ENCODE results near the gene DHRS4.

Gene DHRS4

DNA sequence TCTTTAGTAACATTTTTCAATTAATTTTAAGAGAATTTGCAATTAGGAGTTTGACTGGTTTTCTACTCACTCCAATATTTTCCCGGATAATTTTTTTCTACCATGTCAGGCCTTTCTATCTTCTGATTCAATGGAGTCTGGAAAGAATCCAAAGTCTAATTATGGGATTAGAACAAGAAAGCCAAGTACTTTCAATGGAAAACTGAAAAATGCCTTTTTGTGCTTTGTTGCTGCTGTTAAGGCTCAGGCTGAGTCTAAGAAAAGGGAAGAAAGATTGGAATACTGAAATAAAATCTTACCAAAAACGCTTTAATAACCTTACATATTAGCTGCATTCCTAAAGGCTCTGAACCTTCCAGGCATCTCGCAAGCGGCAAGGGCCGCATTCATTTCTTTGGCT, 24.4 kb upstream of the DHRS4 start:
- Histone ChIP-seq H2AFZ (ENCODE audit: low read depth, low read length, severe bottlenecking) (no peak overlapping the region), H3K9me3 (ENCODE audit: insufficient read depth, low read length) (no peaks in the 10 kb centered on the region), H3K9me2 (replicated peaks; ENCODE audit: insufficient read depth, low read length) (no peaks in the 10 kb centered on the region), H3K9ac (ENCODE audit: low read length) (no peak overlapping the region), H3K36me3 (ENCODE audit: low read length) (no peaks in the 10 kb centered on the region), H3K79me2 (ENCODE audit: insufficient read depth, low read length) (no peaks in the 10 kb centered on the region), H3K4me2 (ENCODE audit: low read depth, low read length, poor library complexity, severe bottlenecking) (no peak overlapping the region), H3K27me3 (ENCODE audit: low read length) (no peaks in the 10 kb centered on the region), H3K4me3 (ENCODE audit: insufficient read depth, low read length, poor library complexity, severe bottlenecking) (no peak overlapping the region), H3K27ac (ENCODE audit: low read depth, low read length) (no peak overlapping the region), H3F3A (ENCODE audit: insufficient read depth) (no peaks in the 10 kb centered on the region), H4K20me1 (ENCODE audit: low read depth, low read length) (no peaks in the 10 kb centered on the region)
- TF ChIP-seq CTCF (IDR thresholded peaks at IDR 0.05; ENCODE audit: insufficient read depth, low read length, poor library complexity, severe bottlenecking) (no peak), EZH2phosphoT487 (conservative IDR thresholded peaks at IDR 0.05; ENCODE audit: low read length) (no peak)

DNA sequence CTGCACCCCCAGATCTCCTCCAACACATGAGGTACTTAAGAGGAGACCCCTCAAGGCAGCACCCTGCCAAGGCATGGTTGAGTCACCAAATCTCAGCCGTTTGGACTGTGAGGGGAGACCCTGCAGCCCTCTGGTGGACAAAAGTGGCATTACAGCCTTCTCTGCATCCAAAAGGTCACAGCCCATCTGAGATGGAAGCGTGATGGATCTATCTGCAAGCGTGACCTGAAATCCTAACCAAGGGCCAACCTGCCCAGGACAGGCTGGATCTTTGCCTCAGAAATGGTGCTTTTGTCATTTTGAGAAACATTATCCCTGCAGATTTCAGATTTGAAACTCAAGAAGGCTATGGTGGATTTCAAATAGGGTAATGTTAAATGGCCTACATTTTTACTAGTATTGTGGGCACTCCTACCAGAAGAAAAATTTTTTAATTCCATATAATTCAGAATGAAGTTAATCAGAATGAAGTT, 23.7 kb upstream of the DHRS4 start:
- Histone ChIP-seq H3K9ac (ENCODE audit: low read length) (no peak overlapping the region), H3K9me2 (replicated peaks; ENCODE audit: insufficient read depth, low read length) (no peaks in the 10 kb centered on the region), H3K27ac (ENCODE audit: low read depth, low read length) (no peak overlapping the region), H3F3A (ENCODE audit: insufficient read depth) (no peaks in the 10 kb centered on the region), H4K20me1 (ENCODE audit: low read depth, low read length) (no peaks in the 10 kb centered on the region), H3K79me2 (ENCODE audit: insufficient read depth, low read length) (no peaks in the 10 kb centered on the region), H3K27me3 (ENCODE audit: low read length) (no peaks in the 10 kb centered on the region), H3K4me2 (ENCODE audit: low read depth, low read length, poor library complexity, severe bottlenecking) (no peak overlapping the region), H3K36me3 (ENCODE audit: low read length) (no peaks in the 10 kb centered on the region), H3K4me3 (ENCODE audit: insufficient read depth, low read length, poor library complexity, severe bottlenecking) (no peak overlapping the region), H2AFZ (ENCODE audit: low read depth, low read length, severe bottlenecking) (no peak overlapping the region), H3K9me3 (ENCODE audit: insufficient read depth, low read length) (no peaks in the 10 kb centered on the region)
- TF ChIP-seq EZH2phosphoT487 (conservative IDR thresholded peaks at IDR 0.05; ENCODE audit: low read length), result no peak
- peak; percentile 90 for TF ChIP-seq CTCF (IDR thresholded peaks at IDR 0.05; ENCODE audit: insufficient read depth, low read length, poor library complexity, severe bottlenecking)

DNA sequence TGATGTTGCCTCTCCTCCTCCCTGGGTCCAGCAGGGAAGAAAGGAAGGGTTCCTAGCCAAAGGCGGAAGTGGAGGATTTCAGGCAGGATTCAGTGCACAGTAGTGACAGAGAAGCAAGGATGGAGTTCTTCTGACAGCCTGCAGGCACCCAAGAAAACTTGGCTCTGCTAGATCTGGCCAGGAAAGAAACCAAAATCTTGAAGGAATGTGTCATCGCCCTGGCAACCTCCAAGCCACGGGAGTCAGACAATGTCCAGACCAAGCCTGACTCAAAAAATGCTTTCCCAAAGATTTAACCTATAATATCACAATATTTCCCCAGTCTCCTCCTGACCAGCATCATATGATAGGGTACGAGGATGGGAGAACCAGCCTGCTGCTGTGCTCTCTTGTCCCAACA, 22.8 kb upstream of the DHRS4 start:
- no peak overlapping the region for H3K27ac ChIP-seq (ENCODE audit: low read depth, low read length)
- no peaks in the 10 kb centered on the region for H3K9me3 ChIP-seq (ENCODE audit: insufficient read depth, low read length)
- no peaks in the 10 kb centered on the region for H3K27me3 ChIP-seq (ENCODE audit: low read length)
- TF ChIP-seq EZH2phosphoT487 (conservative IDR thresholded peaks at IDR 0.05; ENCODE audit: low read length) (no peak), CTCF (IDR thresholded peaks at IDR 0.05; ENCODE audit: insufficient read depth, low read length, poor library complexity, severe bottlenecking) (no peak)
- no peaks in the 10 kb centered on the region for H3K9me2 ChIP-seq (replicated peaks; ENCODE audit: insufficient read depth, low read length)
- H3F3A ChIP-seq (ENCODE audit: insufficient read depth), result no peaks in the 10 kb centered on the region
- no peaks in the 10 kb centered on the region for H3K36me3 ChIP-seq (ENCODE audit: low read length)
- no peak overlapping the region for H3K9ac ChIP-seq (ENCODE audit: low read length)
- no peak overlapping the region for H2AFZ ChIP-seq (ENCODE audit: low read depth, low read length, severe bottlenecking)
- no peaks in the 10 kb centered on the region for H4K20me1 ChIP-seq (ENCODE audit: low read depth, low read length)
- H3K79me2 ChIP-seq (ENCODE audit: insufficient read depth, low read length), result no peaks in the 10 kb centered on the region
- H3K4me3 ChIP-seq (ENCODE audit: insufficient read depth, low read length, poor library complexity, severe bottlenecking), result no peak overlapping the region
- H3K4me2 ChIP-seq (ENCODE audit: low read depth, low read length, poor library complexity, severe bottlenecking), result no peak overlapping the region

Data from SU-DHL-6 (cell line).